Neural cell (in vitro differentiated cells): Measurements from ENCODE around the gene KIZ. TPM values are rescaled to one million over a fixed set of nuclear protein-coding genes. Genes with fewer than 3 reads are reported as not detected.

Experiments
- H2AFZ ChIP-seq: fragments of 200-600, 300-800 bp; sonication (generic), shearing (Covaris generic); 2 replicates; pipeline ENCODE4 v1.6.0; 2014; ENCODE audit warnings: low read depth, mild to moderate bottlenecking, antibody characterized with exemption, low read length, moderate library complexity
- H3F3A ChIP-seq: fragments of 200-600 bp; shearing (Covaris generic); 2 replicates; pipeline ENCODE4 v1.6.1; 2016; ENCODE audit warnings: mild to moderate bottlenecking, moderate library complexity, mixed read lengths, antibody characterized with exemption, low read length; ENCODE audit not compliant: insufficient read depth, poor library complexity, severe bottlenecking
- H3K27ac ChIP-seq: fragments of 200-600, 300-800 bp; sonication (generic), shearing (Covaris generic); 2 replicates; pipeline ENCODE4 v1.5.1; 2014; ENCODE audit warnings: mild to moderate bottlenecking, low read length, moderate library complexity
- H3K27me3 ChIP-seq: fragments of 300-800, 200-600 bp; sonication (generic), shearing (Covaris generic); 2 replicates; pipeline ENCODE4 v1.6.0; 2014; ENCODE audit warnings: mild to moderate bottlenecking, low read depth, low read length, moderate library complexity; ENCODE audit not compliant: insufficient read depth
- H3K36me3 ChIP-seq: fragments of 300-800, 200-600 bp; sonication (generic), shearing (Covaris generic); 2 replicates; pipeline ENCODE4 v1.5.1; 2014; ENCODE audit warnings: mild to moderate bottlenecking, antibody characterized with exemption, low read length, moderate library complexity; ENCODE audit not compliant: insufficient read depth
- H3K4me2 ChIP-seq: fragments of 300-800, 200-600 bp; sonication (generic), shearing (Covaris generic); 2 replicates; pipeline ENCODE4 v1.6.0; 2014; ENCODE audit warnings: mild to moderate bottlenecking, low read length
- H3K4me3 ChIP-seq: fragments of 300-800, 200-600 bp; sonication (generic), shearing (Covaris generic); 2 replicates; pipeline ENCODE4 v1.5.1; 2014; ENCODE audit warnings: mild to moderate bottlenecking, low read length, moderate library complexity
- H3K79me2 ChIP-seq: fragments of 200-600 bp; shearing (Covaris generic); replicated peaks from 2 replicates; pipeline ENCODE4 v1.6.0; 2014; ENCODE audit warnings: mild to moderate bottlenecking, low read length, moderate library complexity; ENCODE audit not compliant: insufficient read depth
- H3K9ac ChIP-seq: fragments of 300-800, 200-600 bp; sonication (generic), shearing (Covaris generic); 2 replicates; pipeline ENCODE4 v1.6.1; 2016; ENCODE audit warnings: mild to moderate bottlenecking, low read length, mixed read lengths
- H3K9me2 ChIP-seq: fragments of 200-600 bp; shearing (Covaris generic); 2 replicates; pipeline ENCODE4 v1.6.1; 2016; ENCODE audit warnings: mild to moderate bottlenecking, low read length, mixed read lengths; ENCODE audit not compliant: insufficient read depth
- H3K9me3 ChIP-seq: fragments of 200-600, 300-800 bp; sonication (generic), shearing (Covaris generic); 2 replicates; pipeline ENCODE4 v1.6.1; 2016; ENCODE audit warnings: mild to moderate bottlenecking, mixed run types, low read length, moderate library complexity, mixed read lengths
- H4K20me1 ChIP-seq: fragments of 200-600 bp; shearing (Covaris generic); 2 replicates; pipeline ENCODE4 v1.6.1; 2016; ENCODE audit warnings: mild to moderate bottlenecking, mixed run types; ENCODE audit not compliant: insufficient read depth
- EP300 ChIP-seq: fragments of 450-650 bp; conservative IDR thresholded peaks from 2 replicates; pipeline ENCODE4 v1.6.1; 2014; ENCODE audit warnings: antibody characterized with exemption, mild to moderate bottlenecking, moderate library complexity; ENCODE audit not compliant: poor library complexity, severe bottlenecking
- EZH2 ChIP-seq: fragments of 200-600, 300-800 bp; shearing (Covaris generic), sonication (generic); IDR thresholded peaks from 2 replicates; pipeline ENCODE4 v1.6.1; 2014; ENCODE audit warnings: antibody characterized with exemption, low read length, borderline replicate concordance, mild to moderate bottlenecking; ENCODE audit not compliant: insufficient read depth, poor library complexity, severe bottlenecking
- MXI1 ChIP-seq: fragments of 450-650 bp; conservative IDR thresholded peaks from 2 replicates; pipeline ENCODE4 v1.6.1; 2014; ENCODE audit warnings: antibody characterized with exemption, mild to moderate bottlenecking; ENCODE audit not compliant: poor library complexity, severe bottlenecking
- POLR2AphosphoS5 ChIP-seq: IDR thresholded peaks from 2 replicates; pipeline ENCODE4 v1.6.1; 2012
- RAD21 ChIP-seq: fragments of 450-650 bp; conservative IDR thresholded peaks from 2 replicates; pipeline ENCODE4 v1.6.1; 2014; ENCODE audit warnings: antibody characterized with exemption, mild to moderate bottlenecking, moderate library complexity
- SMC3 ChIP-seq: fragments of 450-650 bp; conservative IDR thresholded peaks from 2 replicates; pipeline ENCODE4 v1.6.1; 2014; ENCODE audit warnings: antibody characterized with exemption, mild to moderate bottlenecking, moderate library complexity; ENCODE audit not compliant: poor library complexity
- TAF1 ChIP-seq: IDR thresholded peaks from 2 replicates; pipeline ENCODE4 v1.6.1; 2012; ENCODE audit warnings: low read depth
- polyA plus RNA-seq: library from polyadenylated mRNA; depleted of rRNA; stranded (reverse); fragments of >200 nt; gene quantifications from 2 replicates; pipeline ENCODE4 v1.2.3, GENCODE V29; 2014
- TF ChIP-seq, protein P1 (sequence below): IDR thresholded peaks from 2 replicates; pipeline ENCODE4 v1.6.1; 2012; ENCODE audit warnings: borderline replicate concordance
- TF ChIP-seq, protein P2 (sequence below): fragments of 450-650 bp; IDR thresholded peaks from 2 replicates; pipeline ENCODE4 v1.5.1; 2014; ENCODE audit warnings: antibody characterized with exemption, mild to moderate bottlenecking, moderate library complexity; ENCODE audit not compliant: poor library complexity, severe bottlenecking

Gene KIZ
- polyA plus RNA-seq, 1 donor from 2014 or later, result 3.6 TPM

DNA sequence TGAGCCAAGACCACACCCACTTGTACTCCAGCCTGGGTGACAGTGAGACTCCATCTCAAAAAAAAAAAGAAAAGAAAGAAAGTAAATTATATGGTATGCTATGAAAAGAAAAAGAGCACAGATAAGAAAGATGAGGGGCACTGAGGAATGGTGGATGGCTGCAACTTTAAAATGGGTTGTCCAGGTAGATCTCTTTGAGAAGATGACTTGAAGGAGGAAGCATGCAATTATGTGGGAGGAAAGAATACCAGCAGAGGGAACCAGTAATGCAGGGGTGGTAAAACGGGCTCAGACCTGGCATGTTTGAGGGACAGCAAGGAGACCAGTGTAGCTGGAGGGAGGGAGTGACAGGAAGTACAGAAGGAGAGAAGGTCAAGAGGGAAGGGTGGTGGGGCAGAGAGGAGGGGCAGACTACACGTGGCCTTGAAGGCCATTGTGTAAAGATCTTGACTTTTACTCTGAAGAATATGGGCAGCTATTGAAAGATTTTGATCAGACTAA is 42.0 kb upstream of the KIZ start:
- no peaks in the 10 kb centered on the region for H3K36me3 ChIP-seq
- no peaks in the 10 kb centered on the region for H3K79me2 ChIP-seq
- peaks cover 12% of the 10 kb centered on the region for H3K27me3 ChIP-seq
- no peaks in the 10 kb centered on the region for H3F3A ChIP-seq
- no peaks in the 10 kb centered on the region for H3K9me3 ChIP-seq
- no peak overlapping the region for H2AFZ ChIP-seq
- TF ChIP-seq TAF1 (no peak), POLR2AphosphoS5 (no peak), EZH2 (no peak), EP300 (no peak), SMC3 (no peak), RAD21 (no peak), MXI1 (no peak)
- TF ChIP-seq, protein P1, sequence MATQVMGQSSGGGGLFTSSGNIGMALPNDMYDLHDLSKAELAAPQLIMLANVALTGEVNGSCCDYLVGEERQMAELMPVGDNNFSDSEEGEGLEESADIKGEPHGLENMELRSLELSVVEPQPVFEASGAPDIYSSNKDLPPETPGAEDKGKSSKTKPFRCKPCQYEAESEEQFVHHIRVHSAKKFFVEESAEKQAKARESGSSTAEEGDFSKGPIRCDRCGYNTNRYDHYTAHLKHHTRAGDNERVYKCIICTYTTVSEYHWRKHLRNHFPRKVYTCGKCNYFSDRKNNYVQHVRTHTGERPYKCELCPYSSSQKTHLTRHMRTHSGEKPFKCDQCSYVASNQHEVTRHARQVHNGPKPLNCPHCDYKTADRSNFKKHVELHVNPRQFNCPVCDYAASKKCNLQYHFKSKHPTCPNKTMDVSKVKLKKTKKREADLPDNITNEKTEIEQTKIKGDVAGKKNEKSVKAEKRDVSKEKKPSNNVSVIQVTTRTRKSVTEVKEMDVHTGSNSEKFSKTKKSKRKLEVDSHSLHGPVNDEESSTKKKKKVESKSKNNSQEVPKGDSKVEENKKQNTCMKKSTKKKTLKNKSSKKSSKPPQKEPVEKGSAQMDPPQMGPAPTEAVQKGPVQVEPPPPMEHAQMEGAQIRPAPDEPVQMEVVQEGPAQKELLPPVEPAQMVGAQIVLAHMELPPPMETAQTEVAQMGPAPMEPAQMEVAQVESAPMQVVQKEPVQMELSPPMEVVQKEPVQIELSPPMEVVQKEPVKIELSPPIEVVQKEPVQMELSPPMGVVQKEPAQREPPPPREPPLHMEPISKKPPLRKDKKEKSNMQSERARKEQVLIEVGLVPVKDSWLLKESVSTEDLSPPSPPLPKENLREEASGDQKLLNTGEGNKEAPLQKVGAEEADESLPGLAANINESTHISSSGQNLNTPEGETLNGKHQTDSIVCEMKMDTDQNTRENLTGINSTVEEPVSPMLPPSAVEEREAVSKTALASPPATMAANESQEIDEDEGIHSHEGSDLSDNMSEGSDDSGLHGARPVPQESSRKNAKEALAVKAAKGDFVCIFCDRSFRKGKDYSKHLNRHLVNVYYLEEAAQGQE, result no peak
- TF ChIP-seq, protein P2, sequence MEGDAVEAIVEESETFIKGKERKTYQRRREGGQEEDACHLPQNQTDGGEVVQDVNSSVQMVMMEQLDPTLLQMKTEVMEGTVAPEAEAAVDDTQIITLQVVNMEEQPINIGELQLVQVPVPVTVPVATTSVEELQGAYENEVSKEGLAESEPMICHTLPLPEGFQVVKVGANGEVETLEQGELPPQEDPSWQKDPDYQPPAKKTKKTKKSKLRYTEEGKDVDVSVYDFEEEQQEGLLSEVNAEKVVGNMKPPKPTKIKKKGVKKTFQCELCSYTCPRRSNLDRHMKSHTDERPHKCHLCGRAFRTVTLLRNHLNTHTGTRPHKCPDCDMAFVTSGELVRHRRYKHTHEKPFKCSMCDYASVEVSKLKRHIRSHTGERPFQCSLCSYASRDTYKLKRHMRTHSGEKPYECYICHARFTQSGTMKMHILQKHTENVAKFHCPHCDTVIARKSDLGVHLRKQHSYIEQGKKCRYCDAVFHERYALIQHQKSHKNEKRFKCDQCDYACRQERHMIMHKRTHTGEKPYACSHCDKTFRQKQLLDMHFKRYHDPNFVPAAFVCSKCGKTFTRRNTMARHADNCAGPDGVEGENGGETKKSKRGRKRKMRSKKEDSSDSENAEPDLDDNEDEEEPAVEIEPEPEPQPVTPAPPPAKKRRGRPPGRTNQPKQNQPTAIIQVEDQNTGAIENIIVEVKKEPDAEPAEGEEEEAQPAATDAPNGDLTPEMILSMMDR, result no peak
- H4K20me1 ChIP-seq, result no peaks in the 10 kb centered on the region
- no peak overlapping the region for H3K27ac ChIP-seq
- no peak overlapping the region for H3K4me2 ChIP-seq
- no peak overlapping the region for H3K9ac ChIP-seq
- no peaks in the 10 kb centered on the region for H3K9me2 ChIP-seq
- no peak overlapping the region for H3K4me3 ChIP-seq

DNA sequence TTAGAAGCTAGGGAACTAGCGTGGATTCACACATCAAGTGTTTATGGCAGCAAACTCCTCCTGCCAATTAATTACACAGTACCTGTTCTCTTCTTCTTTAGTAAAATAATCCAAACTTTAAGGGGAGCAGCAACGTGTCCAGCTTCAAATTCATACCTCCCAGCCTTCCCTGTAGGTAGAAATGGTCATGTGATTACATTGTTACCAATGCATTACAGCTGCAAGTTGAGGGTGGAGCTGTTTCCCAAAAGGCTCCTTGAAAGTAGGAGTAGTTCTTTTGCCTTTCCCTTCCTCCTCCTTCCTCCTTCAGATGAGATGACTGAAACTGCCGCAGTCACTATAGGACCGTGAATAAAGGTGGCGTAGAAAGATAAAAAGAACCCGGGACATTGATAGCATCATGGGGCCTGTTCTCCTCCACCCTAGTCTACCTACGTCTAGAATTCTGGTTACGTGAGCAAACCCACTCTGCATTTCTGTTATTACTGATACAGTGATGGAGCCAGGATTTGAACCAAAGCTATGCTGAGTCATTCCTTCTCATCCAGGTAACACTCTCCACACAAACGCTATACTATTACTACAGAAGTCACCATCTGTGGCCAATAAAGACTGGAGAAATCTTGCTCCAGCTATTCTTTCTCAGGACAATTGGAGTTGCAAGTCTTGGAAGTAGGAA is 37.9 kb upstream of the KIZ start:
- no peaks in the 10 kb centered on the region for H3F3A ChIP-seq
- no peak overlapping the region for H2AFZ ChIP-seq
- no peak for TF ChIP-seq MXI1
- TF ChIP-seq TAF1, result no peak
- no peak for TF ChIP-seq RAD21
- no peak for TF ChIP-seq EP300
- TF ChIP-seq, protein P2, result no peak
- TF ChIP-seq POLR2AphosphoS5, result no peak
- no peak for TF ChIP-seq SMC3
- H4K20me1 ChIP-seq, result no peaks in the 10 kb centered on the region
- no peak overlapping the region for H3K4me2 ChIP-seq
- no peak overlapping the region for H3K9ac ChIP-seq
- H3K27ac ChIP-seq, result no peak overlapping the region
- H3K36me3 ChIP-seq, result no peaks in the 10 kb centered on the region
- no peaks in the 10 kb centered on the region for H3K79me2 ChIP-seq
- peaks cover 24% of the 10 kb centered on the region for H3K27me3 ChIP-seq
- no peaks in the 10 kb centered on the region for H3K9me2 ChIP-seq
- no peaks in the 10 kb centered on the region for H3K9me3 ChIP-seq
- no peak overlapping the region for H3K4me3 ChIP-seq
